ENCODE results near the gene TBC1D8. TPM values are rescaled to one million over a fixed set of nuclear protein-coding genes. Genes with fewer than 3 reads are reported as not detected.

The TBC1D8 gene
- total and polyA plus RNA-seq, 9 of the 15 experiments (the other 6 are each of a cell fraction or from before 2014, with no cell fraction given) = 0.36 to 1.3 (median 0.82) TPM

DNA sequence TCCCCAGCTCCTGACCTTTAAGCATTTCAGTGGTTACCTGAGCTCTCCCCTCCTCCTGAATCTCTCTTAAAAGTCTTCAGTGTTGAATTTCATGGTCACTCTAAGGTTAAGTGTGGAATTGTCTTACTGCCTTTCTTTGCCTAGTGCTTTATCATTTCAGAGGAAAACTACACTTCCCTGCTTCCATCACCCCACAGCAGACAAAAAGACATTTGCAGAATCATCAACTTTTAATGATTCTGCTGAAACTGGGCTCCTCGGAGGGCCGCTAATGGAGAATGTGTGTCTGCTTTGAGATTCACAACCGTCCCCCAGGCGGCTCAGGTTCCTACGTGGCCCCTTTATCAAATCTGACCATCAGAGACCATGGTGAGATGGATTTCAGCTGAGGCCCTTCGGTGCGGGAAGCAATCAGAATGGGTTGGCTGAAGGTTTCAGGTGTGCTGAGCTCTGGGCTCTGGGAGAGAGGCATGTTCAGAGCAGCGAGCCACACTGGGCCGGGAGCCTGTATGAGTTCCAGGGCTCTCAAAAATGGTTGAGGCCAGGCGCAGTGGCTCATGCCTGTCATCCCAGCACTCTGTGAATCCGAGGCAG, 41.9 kb upstream of the TBC1D8 start:
- peaks cover 2% of the 10 kb centered on the region for H3K9me3 ChIP-seq (replicated peaks; ENCODE audit: control insufficient read depth, insufficient read depth, low read depth, low read length)
- DNase-seq (ENCODE audit: extremely low read depth in 1 of 4, low spot score in 3 of 4) (no peak), FAIRE-seq (no peak), ATAC-seq (peak; percentile 43)
- 14% methylated on average over 11 of the region's 11 CpGs for whole genome bisulfite sequencing (ENCODE audit: insufficient coverage, low coverage, missing lambda C conversion rate)
- no peak overlapping the region for H3K27ac ChIP-seq (ENCODE audit: extremely low read depth, low read depth, low read length)
- no TSS peak for BruUV-seq (replicated peaks)
- intact Hi-C loops (cut with micrococcal nuclease) = no loop called here
- peak overlapping the region in 1 of 2 experiments; percentile 55; a peak in 1 of 4 replicates for H3K9ac ChIP-seq (ENCODE audit: insufficient read depth in 1 of 2, low read depth in 2 of 2, low read length in 2 of 2)
- no peak overlapping the region for H3K4me2 ChIP-seq (ENCODE audit: insufficient read depth, low read length)
- H3K79me2 ChIP-seq (ENCODE audit: control insufficient read depth, insufficient read depth, low read length) = no peaks in the 10 kb centered on the region
- H3K4me1 ChIP-seq (replicated peaks in 1 of 2; ENCODE audit: control insufficient read depth in 2 of 2, insufficient read depth in 2 of 2, low read length in 2 of 2) = peaks cover 0 to 3% of the 10 kb centered on the region in 2 experiments; a peak in 1 of 5 replicates
- CTCF ChIA-PET (ENCODE audit: low intra/inter-chr PET ratio) = no interaction called here
- no peak overlapping the region for H3K4me3 ChIP-seq
- H2AFZ ChIP-seq (ENCODE audit: low read depth, low read length) = no peak overlapping the region
- in situ Hi-C loops (cut with MboI) = no loop called here
- TF ChIP-seq, protein P1, sequence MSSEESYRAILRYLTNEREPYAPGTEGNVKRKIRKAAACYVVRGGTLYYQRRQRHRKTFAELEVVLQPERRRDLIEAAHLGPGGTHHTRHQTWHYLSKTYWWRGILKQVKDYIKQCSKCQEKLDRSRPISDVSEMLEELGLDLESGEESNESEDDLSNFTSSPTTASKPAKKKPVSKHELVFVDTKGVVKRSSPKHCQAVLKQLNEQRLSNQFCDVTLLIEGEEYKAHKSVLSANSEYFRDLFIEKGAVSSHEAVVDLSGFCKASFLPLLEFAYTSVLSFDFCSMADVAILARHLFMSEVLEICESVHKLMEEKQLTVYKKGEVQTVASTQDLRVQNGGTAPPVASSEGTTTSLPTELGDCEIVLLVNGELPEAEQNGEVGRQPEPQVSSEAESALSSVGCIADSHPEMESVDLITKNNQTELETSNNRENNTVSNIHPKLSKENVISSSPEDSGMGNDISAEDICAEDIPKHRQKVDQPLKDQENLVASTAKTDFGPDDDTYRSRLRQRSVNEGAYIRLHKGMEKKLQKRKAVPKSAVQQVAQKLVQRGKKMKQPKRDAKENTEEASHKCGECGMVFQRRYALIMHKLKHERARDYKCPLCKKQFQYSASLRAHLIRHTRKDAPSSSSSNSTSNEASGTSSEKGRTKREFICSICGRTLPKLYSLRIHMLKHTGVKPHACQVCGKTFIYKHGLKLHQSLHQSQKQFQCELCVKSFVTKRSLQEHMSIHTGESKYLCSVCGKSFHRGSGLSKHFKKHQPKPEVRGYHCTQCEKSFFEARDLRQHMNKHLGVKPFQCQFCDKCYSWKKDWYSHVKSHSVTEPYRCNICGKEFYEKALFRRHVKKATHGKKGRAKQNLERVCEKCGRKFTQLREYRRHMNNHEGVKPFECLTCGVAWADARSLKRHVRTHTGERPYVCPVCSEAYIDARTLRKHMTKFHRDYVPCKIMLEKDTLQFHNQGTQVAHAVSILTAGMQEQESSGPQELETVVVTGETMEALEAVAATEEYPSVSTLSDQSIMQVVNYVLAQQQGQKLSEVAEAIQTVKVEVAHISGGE (CRISPR knock-in tag; IDR thresholded peaks at IDR 0.05) = no peak
- TF ChIP-seq TRIM24 (IDR thresholded peaks at IDR 0.05) (no peak), EHMT2 (IDR thresholded peaks at IDR 0.05) (no peak), TAF7 (tag; IDR thresholded peaks at IDR 0.05) (no peak), CXXC5 (CRISPR knock-in tag; IDR thresholded peaks at IDR 0.05) (no peak), C11orf30 (IDR thresholded peaks at IDR 0.05; ENCODE audit: low read depth) (peak; percentile 65), CREBBP (IDR thresholded peaks at IDR 0.05; ENCODE audit: low read depth, low read length) (no peak), MAFG (tag; conservative IDR thresholded peaks at IDR 0.05) (0 out of 2 replicates have a peak, but pooled peaks have one; percentile 6), HNRNPL (IDR thresholded peaks at IDR 0.05; ENCODE audit: low read depth, low read length) (no peak), ZNF316 (IDR thresholded peaks at IDR 0.05) (peak; percentile 54; the same call in 1 of the 2 replicates)
- H3K36me3 ChIP-seq (ENCODE audit: control insufficient read depth, insufficient read depth, low read length) = no peaks in the 10 kb centered on the region
- peaks cover 2 to 4% of the 10 kb centered on the region in 2 experiments; a peak in 1 of 5 replicates for H3K27me3 ChIP-seq (ENCODE audit: control insufficient read depth in 2 of 2, insufficient read depth in 2 of 2, low read length in 2 of 2)
- H3K9me1 ChIP-seq (ENCODE audit: control insufficient read depth, insufficient read depth, low read length) = no peaks in the 10 kb centered on the region
- H4K20me1 ChIP-seq (replicated peaks; ENCODE audit: control insufficient read depth, insufficient read depth, low read length) = no peaks in the 10 kb centered on the region
- POLR2A ChIA-PET = interaction anchor here (0.7 to 1.1 kb wide), 2 partner anchors 9 to 14 kb away, joined by 3 to 5 read pairs; no protein-coding TSS in a partner anchor

Measured in K562 (cell line).